Activated CD8-positive, alpha-beta memory T cell treated with anti-CD3 and anti-CD28 coated beads, Interleukin-2, amount 50 U/mL, for 4 hours (primary cell): ENCODE results near the gene TFDP2.
A peak's percentile ranks its signal among the peaks of the same experiment; 100 is the strongest.
"Not testable (repeated sequence)": the region's sequence is repeated elsewhere in the genome, so short reads cannot be mapped to it uniquely, and the experiment has no call there.

ENCODE experiments used
- DNase-seq: peaks from one replicate; pipeline ENCODE4 v3.0.0-alpha.2; 2020

The TFDP2 gene, protein sequence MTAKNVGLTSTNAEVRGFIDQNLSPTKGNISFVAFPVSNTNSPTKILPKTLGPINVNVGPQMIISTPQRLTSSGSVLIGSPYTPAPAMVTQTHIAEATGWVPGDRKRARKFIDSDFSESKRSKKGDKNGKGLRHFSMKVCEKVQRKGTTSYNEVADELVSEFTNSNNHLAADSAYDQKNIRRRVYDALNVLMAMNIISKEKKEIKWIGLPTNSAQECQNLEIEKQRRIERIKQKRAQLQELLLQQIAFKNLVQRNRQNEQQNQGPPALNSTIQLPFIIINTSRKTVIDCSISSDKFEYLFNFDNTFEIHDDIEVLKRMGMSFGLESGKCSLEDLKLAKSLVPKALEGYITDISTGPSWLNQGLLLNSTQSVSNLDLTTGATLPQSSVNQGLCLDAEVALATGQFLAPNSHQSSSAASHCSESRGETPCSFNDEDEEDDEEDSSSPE

DNA sequence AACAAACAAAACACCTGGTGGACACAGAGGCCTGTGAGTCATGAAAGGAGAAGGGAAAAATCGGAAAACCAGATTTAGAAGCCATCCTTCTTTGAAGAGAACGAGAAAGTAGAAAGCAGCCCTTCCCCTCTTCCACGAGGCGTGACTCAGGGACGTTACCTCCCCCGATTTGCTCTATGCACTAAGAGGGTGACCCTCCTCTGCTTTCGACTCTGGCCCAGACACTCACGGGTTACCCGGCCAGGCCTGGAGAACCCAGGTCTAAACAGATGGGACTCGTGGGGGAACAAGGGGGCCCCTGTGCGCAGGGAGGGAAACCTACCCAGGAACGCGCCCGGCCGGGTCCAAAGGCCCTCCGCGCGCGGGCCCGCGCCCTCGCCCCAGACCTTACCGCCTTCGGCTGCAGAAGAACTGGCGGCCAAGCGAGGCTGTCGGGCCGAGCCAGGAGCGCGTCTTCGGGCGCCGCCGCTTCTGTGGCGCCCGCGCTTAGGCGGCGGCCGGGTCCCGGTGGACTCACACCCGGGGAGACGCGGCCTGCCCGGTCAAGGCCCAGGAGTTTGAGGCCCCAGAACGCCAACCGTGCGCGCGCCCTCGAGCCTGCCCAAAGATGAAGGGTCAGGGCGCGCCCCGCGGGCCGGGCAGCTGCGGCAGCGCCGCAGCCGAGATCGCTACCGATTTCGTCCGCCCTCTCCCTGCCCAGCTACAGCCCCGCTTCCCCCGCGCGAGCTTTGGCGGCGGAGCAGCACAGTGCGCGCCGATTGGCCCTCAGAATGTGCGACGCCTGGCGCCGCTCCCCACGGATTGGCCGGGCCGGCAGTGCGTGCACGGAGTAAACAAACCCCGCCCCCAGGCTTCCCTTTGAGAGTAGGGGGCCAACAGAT, at the start of gene TFDP2:
TSS of gene TFDP2 (minus strand) at position 753 of the 881 bp plus-strand sequence. CDS start 47,795 bp downstream, outside the sequence.
- DNase-seq, result peak; percentile 78

GRCh38 chr3:142188846-142189245, 39.5 kb upstream of the TFDP2 start:
- DNase-seq, result no peak

GRCh38 chr3:142180761-142181362, 31.5 kb upstream of the TFDP2 start:
- DNase-seq, result peak; percentile 23

DNA sequence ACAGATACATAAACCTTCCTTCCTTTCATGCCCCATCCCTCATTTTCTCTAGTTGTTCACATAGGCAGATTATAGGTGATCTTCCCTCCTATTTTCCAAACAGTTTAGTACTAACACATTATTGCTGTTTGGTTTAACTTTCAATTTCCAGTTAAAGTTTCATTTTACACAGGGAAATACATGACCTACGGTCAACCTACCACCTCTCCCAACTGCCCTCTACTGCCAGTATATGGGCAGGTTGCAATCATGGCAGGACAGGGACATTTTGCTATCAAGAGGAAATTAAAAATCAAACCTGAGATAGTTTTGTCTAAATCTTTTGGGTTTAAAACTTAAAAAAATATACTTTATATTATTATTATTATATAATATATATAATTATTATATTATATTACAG, 26.1 kb upstream of the TFDP2 start:
- DNase-seq, result no peak

DNA sequence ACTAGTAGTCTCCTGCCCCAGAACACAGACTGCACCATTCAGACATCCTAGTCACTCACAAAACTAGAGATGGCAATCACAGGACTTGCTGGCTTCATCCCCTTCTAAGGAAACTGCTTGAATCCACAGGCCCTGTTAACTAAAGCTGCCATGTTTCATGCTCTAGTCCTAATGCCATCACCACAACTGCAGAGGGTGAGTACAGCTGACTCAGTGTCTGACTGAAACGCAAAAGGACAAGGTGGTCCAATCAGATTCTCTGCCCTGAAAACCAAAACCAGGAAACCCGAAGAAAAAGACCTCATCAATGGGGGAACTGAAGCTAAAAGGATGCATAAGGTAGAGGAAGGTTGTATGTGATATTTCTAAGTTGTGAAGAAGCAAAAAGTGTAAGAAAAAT, 25.2 kb upstream of the TFDP2 start:
- no peak for DNase-seq

DNA sequence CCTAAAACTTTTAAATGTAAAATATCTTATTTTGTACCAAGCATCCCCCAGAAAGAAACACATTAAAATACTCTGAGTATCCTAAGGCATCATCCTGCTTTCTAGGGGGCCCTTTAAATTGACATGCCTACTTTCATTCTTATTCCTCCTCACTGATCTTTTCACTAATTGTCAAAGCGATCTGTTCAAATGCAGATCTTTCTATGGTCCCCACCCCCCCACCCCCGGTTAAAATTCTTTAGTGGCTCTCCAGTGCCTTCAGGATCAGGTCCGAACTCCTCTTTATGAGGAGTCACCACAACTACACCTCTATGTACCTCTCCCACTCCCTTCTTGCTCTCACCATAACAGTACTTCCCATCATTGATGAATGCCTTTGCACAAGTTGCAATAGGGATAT, 19.2 kb upstream of the TFDP2 start:
- no peak for DNase-seq

DNA sequence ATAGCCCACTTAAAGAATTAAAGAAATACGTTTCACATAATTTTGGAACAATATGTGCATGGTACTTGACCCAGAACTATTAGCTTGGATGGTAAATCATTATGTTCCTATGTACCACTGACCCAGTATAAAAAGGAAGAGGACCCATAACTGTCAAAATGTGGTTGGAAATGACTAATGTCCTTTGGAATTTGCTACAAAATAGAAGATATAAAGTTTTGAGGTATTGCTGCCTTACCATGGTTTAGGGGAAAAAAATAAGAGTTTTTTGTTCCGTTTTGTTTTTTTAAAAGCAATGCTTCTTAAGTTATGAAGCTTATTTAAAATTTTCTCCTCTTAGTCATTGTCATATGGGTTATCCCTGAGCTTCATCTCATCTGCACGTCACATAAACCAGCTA, 15.8 kb upstream of the TFDP2 start:
- no peak for DNase-seq

DNA sequence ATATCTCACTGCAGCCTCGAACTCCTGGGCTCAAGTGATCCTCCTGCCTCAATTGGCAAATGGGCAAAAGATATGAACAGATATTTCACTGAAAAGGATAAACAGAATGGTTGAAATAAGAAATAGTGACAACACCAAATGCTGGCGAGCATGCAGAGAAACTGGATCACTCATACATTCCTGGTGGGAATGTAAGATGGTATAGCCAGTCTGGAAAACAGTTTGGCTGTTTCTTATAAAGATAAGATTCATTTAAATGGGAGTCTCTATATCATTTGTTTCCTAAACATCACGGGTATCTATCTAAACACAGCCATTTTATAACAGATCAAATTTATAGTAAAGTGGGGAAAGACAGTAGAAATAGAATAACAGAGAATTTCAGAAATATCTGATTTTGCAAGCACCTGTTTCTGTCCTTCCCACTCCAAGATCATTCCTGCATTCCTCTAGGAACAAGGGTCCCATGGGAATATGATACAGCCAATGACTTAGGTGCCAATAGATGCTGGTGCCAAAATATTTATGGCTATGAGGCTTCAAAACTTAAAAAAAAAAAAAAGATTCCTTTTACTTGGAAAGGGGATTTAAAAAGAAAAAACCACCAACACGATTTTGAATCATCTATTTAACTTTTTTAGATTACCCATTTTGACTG, 9.9 kb upstream of the TFDP2 start:
- DNase-seq, result no peak

GRCh38 chr3:142154186-142154585, 4.8 kb upstream of the TFDP2 start:
- DNase-seq, result no peak

- DNase-seq, result no peak
These were observed 3.0 kb upstream of the TFDP2 start for GRCh38 chr3:142152384-142152783.

DNA sequence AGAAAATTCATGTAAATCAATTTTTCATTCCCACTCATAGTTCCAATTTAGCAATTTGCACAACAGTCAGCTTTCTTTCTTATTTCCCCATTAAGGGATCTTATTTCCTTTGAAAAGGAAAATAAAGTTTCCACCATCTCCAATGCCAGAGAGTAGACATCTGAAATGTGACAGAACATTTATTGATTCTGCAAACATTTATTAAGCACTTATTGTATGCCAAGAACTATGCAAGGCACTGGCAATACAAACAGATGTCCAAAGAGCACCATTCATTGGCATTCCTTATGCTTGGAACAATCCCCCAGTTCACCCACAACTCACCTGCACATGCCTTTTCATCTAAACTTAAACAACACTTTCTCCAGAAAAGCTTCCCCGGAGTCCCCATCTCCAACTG, 2.5 kb upstream of the TFDP2 start:
- no peak for DNase-seq

- no peak for DNase-seq
These were observed 1.9 kb upstream of the TFDP2 start for GRCh38 chr3:142151240-142151639.

DNA sequence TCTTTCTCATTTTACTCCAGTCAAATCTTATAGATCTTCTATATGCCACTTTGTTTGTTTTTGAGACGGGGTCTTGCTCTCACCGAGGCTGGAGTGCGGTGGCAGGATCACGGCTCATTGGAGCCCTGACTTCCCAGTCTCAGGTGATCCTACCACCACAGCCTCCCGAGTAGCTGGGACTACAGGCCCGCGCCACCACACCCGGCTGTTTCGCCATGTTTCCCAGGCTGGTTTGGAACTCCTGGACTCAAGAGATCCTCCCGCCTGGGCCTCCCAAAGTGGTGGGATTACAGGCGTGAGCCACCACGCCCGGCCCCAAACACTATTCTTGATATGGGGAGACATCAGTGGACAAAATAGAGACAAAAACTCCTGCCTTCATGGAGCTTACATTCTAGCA, 927 bp upstream of the TFDP2 start:
- DNase-seq, result no peak

DNA sequence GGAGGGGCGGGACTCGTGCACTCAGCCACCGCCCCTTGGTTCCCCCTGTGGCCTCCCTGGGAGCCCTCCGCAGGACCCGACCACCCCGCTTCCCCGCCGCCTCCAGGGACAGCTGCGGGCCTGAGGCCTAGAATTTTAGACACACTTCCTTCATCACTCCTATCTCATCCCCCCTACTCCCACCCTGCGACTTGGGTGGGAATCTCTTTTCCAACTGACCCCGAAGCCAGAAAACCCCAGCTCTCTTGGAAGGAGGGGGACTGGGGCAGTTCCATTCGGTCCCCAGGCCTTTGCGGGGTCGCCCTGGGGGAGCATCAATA, 289 bp upstream of the TFDP2 start:
- no peak for DNase-seq

DNA sequence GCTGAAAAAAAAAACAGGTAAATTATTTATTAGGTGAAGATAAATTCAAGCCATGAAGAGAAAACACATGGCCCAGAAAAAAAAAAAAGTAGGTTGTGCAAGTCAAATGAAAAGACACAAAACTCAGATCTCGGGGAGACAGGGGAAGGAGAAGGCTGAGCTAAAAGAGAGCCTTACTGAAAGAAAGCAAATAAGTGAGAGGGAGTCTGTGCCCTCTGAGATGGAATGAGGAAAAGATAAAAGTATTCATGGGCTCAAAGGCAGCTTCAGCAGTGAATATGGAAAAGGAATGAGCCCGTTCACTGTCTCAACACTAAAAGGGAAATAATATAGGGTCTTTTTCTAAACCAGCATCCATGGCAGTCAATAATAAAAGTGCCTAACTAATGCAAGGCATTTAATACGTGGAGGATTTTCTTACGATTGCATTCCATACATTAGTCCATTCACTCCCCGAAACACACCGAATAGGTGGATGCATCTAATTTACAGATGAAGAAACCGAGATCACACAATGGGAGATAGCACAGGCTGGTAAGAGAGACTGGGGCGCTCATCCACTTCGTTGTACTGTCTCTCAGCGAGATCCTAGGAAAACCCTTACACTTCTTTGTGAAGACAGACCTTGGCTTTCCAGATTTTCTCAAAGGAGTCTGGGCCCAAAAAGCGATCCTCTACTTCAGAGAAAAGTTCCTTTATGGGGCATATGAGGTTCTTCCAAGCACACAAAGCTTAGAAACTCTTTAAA, 1.1 kb downstream of the TFDP2 start:
- DNase-seq, result no peak

- not testable (repeated sequence) for DNase-seq
These were observed 4.8 kb downstream of the TFDP2 start for GRCh38 chr3:142144587-142144986.

- DNase-seq, result not testable (repeated sequence)
These were observed 8.6 kb downstream of the TFDP2 start for GRCh38 chr3:142140608-142141285.

- not testable (repeated sequence) for DNase-seq
These were observed 12.3 kb downstream of the TFDP2 start for GRCh38 chr3:142137089-142137488.

- no peak for DNase-seq
These were observed 14.5 kb downstream of the TFDP2 start for GRCh38 chr3:142134799-142135325.

GRCh38 chr3:142129516-142130171, 19.7 kb downstream of the TFDP2 start:
- no peak for DNase-seq
